Lower lobe of right lung (tissue), 2 donors: ENCODE measurements around the gene FAM204A. TPM values are rescaled to one million over a fixed set of nuclear protein-coding genes. Genes with fewer than 3 reads are reported as not detected.

ENCODE experiments used
- ATAC-seq, 2 donors: fragments of 200-7000 bp; cut with Tn5 transposase; one replicate each; pipeline ENCODE4 v1.9.1; 2020 to 2022; ENCODE audit warnings: mild to moderate bottlenecking in 2 of 2, moderate library complexity in 2 of 2
- DNase-seq: peaks from one replicate; pipeline ENCODE4 v3.0.0-alpha.2; 2020
- H3K27ac ChIP-seq: fragments of 200-600 bp; one replicate; pipeline ENCODE4 v1.8.0; 2022
- H3K27me3 ChIP-seq: fragments of 200-600 bp; one replicate; pipeline ENCODE4 v1.8.0; 2022; ENCODE audit warnings: low read depth
- H3K36me3 ChIP-seq: fragments of 200-600 bp; one replicate; pipeline ENCODE4 v1.8.0; 2022; ENCODE audit warnings: mild to moderate bottlenecking
- H3K4me1 ChIP-seq: fragments of 200-600 bp; one replicate; pipeline ENCODE4 v1.8.0; 2022
- H3K4me3 ChIP-seq: fragments of 200-600 bp; one replicate; pipeline ENCODE4 v1.8.0; 2022; ENCODE audit warnings: mild to moderate bottlenecking
- H3K9me3 ChIP-seq: fragments of 200-600 bp; one replicate; pipeline ENCODE4 v1.8.0; 2022
- intact Hi-C: fragments of 100-400 bp; cut with DNase I; formaldehyde crosslinking; loops from one replicate; pipeline ENCODE4 v1.11.0; 2022
- total RNA-seq: library from RNA; stranded (reverse); fragmentation: NEBNext Ultra II Directional; extraction: Animal tissue kit (Norgen Biotek cat#: 25700); gene quantifications from one replicate; pipeline ENCODE4 v1.2.1, GENCODE V29; 2021
- TF ChIP-seq, protein P1 (sequence below): fragments of 200-600 bp; IDR thresholded peaks from one replicate; pipeline ENCODE4 v1.8.0; 2022; ENCODE audit warnings: antibody characterized with exemption, mild to moderate bottlenecking
- donor health status: DM: no; HTN: yes; CAD: no; lungs with severe emphysema.

The FAM204A gene
- total RNA-seq, 1 donor from 2014 or later, result 58.4 TPM

- DNase-seq (no peak), ATAC-seq (no peak)
- Histone ChIP-seq H3K4me3 (no peak overlapping the region), H3K4me1 (no peaks in the 10 kb centered on the region), H3K9me3 (no peaks in the 10 kb centered on the region), H3K27ac (no peak overlapping the region), H3K36me3 (no peaks in the 10 kb centered on the region), H3K27me3 (peaks cover 4% of the 10 kb centered on the region)
- TF ChIP-seq, protein P1, sequence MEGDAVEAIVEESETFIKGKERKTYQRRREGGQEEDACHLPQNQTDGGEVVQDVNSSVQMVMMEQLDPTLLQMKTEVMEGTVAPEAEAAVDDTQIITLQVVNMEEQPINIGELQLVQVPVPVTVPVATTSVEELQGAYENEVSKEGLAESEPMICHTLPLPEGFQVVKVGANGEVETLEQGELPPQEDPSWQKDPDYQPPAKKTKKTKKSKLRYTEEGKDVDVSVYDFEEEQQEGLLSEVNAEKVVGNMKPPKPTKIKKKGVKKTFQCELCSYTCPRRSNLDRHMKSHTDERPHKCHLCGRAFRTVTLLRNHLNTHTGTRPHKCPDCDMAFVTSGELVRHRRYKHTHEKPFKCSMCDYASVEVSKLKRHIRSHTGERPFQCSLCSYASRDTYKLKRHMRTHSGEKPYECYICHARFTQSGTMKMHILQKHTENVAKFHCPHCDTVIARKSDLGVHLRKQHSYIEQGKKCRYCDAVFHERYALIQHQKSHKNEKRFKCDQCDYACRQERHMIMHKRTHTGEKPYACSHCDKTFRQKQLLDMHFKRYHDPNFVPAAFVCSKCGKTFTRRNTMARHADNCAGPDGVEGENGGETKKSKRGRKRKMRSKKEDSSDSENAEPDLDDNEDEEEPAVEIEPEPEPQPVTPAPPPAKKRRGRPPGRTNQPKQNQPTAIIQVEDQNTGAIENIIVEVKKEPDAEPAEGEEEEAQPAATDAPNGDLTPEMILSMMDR, result no peak
- intact Hi-C loops, result no loop called here
Measured at GRCh38 chr10:118287076-118287806, 54.9 kb downstream of the FAM204A start.

GRCh38 chr10:118286051-118286838, 55.9 kb downstream of the FAM204A start:
- no peaks in the 10 kb centered on the region for H3K27me3 ChIP-seq
- intact Hi-C loops, result no loop called here
- H3K27ac ChIP-seq, result no peak overlapping the region
- no peaks in the 10 kb centered on the region for H3K9me3 ChIP-seq
- ATAC-seq (no peak), DNase-seq (no peak)
- no peaks in the 10 kb centered on the region for H3K36me3 ChIP-seq
- H3K4me1 ChIP-seq, result no peaks in the 10 kb centered on the region
- no peak overlapping the region for H3K4me3 ChIP-seq
- TF ChIP-seq, protein P1, result no peak

DNA sequence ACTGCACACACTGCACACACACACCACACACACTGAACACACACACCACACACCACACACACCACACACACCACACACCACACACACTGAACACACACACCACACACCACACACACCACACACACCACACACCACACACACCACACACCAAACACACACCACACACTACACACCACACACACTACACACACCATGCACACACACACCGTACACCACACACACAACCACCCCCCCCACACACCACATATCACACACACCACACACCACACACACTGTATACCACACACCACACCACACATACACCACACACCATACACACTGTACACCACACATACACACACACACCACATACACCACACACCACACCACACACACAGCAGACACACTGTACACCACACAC, 59.5 kb downstream of the FAM204A start:
- TF ChIP-seq, protein P1, result no peak
- DNase-seq, result no peak
- ATAC-seq, result no peak
- H3K4me3 ChIP-seq, result no peak overlapping the region
- H3K9me3 ChIP-seq, result no peaks in the 10 kb centered on the region
- H3K27me3 ChIP-seq, result no peaks in the 10 kb centered on the region
- H3K27ac ChIP-seq, result no peak overlapping the region
- no peaks in the 10 kb centered on the region for H3K36me3 ChIP-seq
- intact Hi-C loops, result no loop called here
- H3K4me1 ChIP-seq, result no peaks in the 10 kb centered on the region

GRCh38 chr10:118278649-118279048, 63.5 kb downstream of the FAM204A start:
- H3K4me1 ChIP-seq, result no peaks in the 10 kb centered on the region
- no peaks in the 10 kb centered on the region for H3K27me3 ChIP-seq
- TF ChIP-seq, protein P1, result no peak
- H3K9me3 ChIP-seq, result no peaks in the 10 kb centered on the region
- intact Hi-C loops, result no loop called here
- no peak for DNase-seq
- ATAC-seq, result no peak
- no peaks in the 10 kb centered on the region for H3K36me3 ChIP-seq
- H3K27ac ChIP-seq, result no peak overlapping the region
- no peak overlapping the region for H3K4me3 ChIP-seq

- intact Hi-C loops, result no loop called here
- Histone ChIP-seq H3K27ac (no peak overlapping the region), H3K4me3 (no peak overlapping the region), H3K36me3 (no peaks in the 10 kb centered on the region), H3K9me3 (no peaks in the 10 kb centered on the region), H3K27me3 (no peaks in the 10 kb centered on the region), H3K4me1 (no peaks in the 10 kb centered on the region)
- no peak for ATAC-seq
- TF ChIP-seq, protein P1, result no peak
- no peak for DNase-seq
Measured at GRCh38 chr10:118277871-118278270, 64.3 kb downstream of the FAM204A start.
